ENCODE measurements around the gene TELO2.
"Not testable (repeated sequence)": the region's sequence is repeated elsewhere in the genome, so short reads cannot be mapped to it uniquely, and the experiment has no call there.

The TELO2 gene

GRCh38 chr16:1464196-1464893 lies 28.8 kb upstream of the TELO2 start:
- no peak for DNase-seq (ENCODE audit: low read depth)
- no peak overlapping the region for H3K4me3 ChIP-seq (ENCODE audit: low read depth, low read length)
- no peak for TF ChIP-seq CTCF (conservative IDR thresholded peaks at IDR 0.05; ENCODE audit: low read depth, low read length)

- no peak overlapping the region for H3K4me3 ChIP-seq (ENCODE audit: low read depth, low read length)
- no peak for DNase-seq (ENCODE audit: low read depth)
- TF ChIP-seq CTCF (conservative IDR thresholded peaks at IDR 0.05; ENCODE audit: low read depth, low read length), result no peak
These were observed 28.1 kb upstream of the TELO2 start for GRCh38 chr16:1464894-1465566.

GRCh38 chr16:1465567-1465915 lies 27.6 kb upstream of the TELO2 start:
- TF ChIP-seq CTCF (conservative IDR thresholded peaks at IDR 0.05; ENCODE audit: low read depth, low read length), result no peak
- DNase-seq (ENCODE audit: low read depth), result no peak
- H3K4me3 ChIP-seq (ENCODE audit: low read depth, low read length), result no peak overlapping the region

GRCh38 chr16:1466054-1466453 lies 27.1 kb upstream of the TELO2 start:
- DNase-seq (ENCODE audit: low read depth), result no peak
- TF ChIP-seq CTCF (conservative IDR thresholded peaks at IDR 0.05; ENCODE audit: low read depth, low read length), result no peak
- no peak overlapping the region for H3K4me3 ChIP-seq (ENCODE audit: low read depth, low read length)

- DNase-seq (ENCODE audit: low read depth), result peak; percentile 9
- TF ChIP-seq CTCF (conservative IDR thresholded peaks at IDR 0.05; ENCODE audit: low read depth, low read length), result no peak
- no peak overlapping the region for H3K4me3 ChIP-seq (ENCODE audit: low read depth, low read length)
These were observed 26.1 kb upstream of the TELO2 start for GRCh38 chr16:1466968-1467521.

- H3K4me3 ChIP-seq (ENCODE audit: low read depth, low read length), result no peak overlapping the region
- DNase-seq (ENCODE audit: low read depth), result no peak
- TF ChIP-seq CTCF (conservative IDR thresholded peaks at IDR 0.05; ENCODE audit: low read depth, low read length), result no peak
These were observed 24.7 kb upstream of the TELO2 start for GRCh38 chr16:1468426-1468810.

GRCh38 chr16:1469141-1469540 lies 24.0 kb upstream of the TELO2 start:
- not testable (repeated sequence) for H3K4me3 ChIP-seq (ENCODE audit: low read depth, low read length); DNase-seq (ENCODE audit: low read depth)

Data from choroid plexus epithelial cell (primary cell).